SU-DHL-6 (cell line): ENCODE data around the gene PCBP2.
A peak's percentile ranks its signal among the peaks of the same experiment; 100 is the strongest.

Source experiments
- H2AFZ ChIP-seq: fragments of 200-600 bp; sonication (generic); 2 replicates; pipeline ENCODE4 v1.6.1; 2014; ENCODE audit warnings: low read depth, mild to moderate bottlenecking, moderate library complexity, mixed read lengths, antibody characterized with exemption, low read length; ENCODE audit not compliant: severe bottlenecking
- H3F3A ChIP-seq: fragments of 200-600 bp; shearing (Covaris generic); 2 replicates; pipeline ENCODE4 v1.6.0; 2016; ENCODE audit warnings: antibody characterized with exemption, mild to moderate bottlenecking; ENCODE audit not compliant: insufficient read depth
- H3K27ac ChIP-seq: fragments of 200-600 bp; sonication (generic); 2 replicates; pipeline ENCODE4 v1.5.1; 2016; ENCODE audit warnings: low read depth, mild to moderate bottlenecking, low read length, moderate library complexity, mixed read lengths
- H3K27me3 ChIP-seq: fragments of 200-600 bp; sonication (generic), shearing (Covaris generic); 2 replicates; pipeline ENCODE4 v1.6.0; 2014; ENCODE audit warnings: mild to moderate bottlenecking, low read length
- H3K36me3 ChIP-seq: fragments of 200-600 bp; sonication (generic); 2 replicates; pipeline ENCODE4 v1.6.1; 2014; ENCODE audit warnings: mild to moderate bottlenecking, low read length, mixed read lengths
- H3K4me2 ChIP-seq: fragments of 300-600, 200-600 bp; shearing (Covaris generic), sonication (generic); 2 replicates; pipeline ENCODE4 v1.6.0; 2014; ENCODE audit warnings: low read length, low read depth, mild to moderate bottlenecking; ENCODE audit not compliant: poor library complexity, severe bottlenecking
- H3K4me3 ChIP-seq: fragments of 200-600 bp; sonication (generic); 2 replicates; pipeline ENCODE4 v1.5.1; 2014; ENCODE audit warnings: antibody characterized with exemption, low read length, mild to moderate bottlenecking, mixed read lengths; ENCODE audit not compliant: insufficient read depth, poor library complexity, severe bottlenecking
- H3K79me2 ChIP-seq: fragments of 200-600 bp; sonication (generic); 2 replicates; pipeline ENCODE4 v1.6.1; 2014; ENCODE audit warnings: mild to moderate bottlenecking, low read length, moderate library complexity; ENCODE audit not compliant: insufficient read depth
- H3K9ac ChIP-seq: fragments of 200-600 bp; sonication (generic); 2 replicates; pipeline ENCODE4 v1.7.0; 2014; ENCODE audit warnings: mild to moderate bottlenecking, low read length
- H3K9me2 ChIP-seq: fragments of 200-600 bp; sonication (generic); replicated peaks from 2 replicates; pipeline ENCODE4 v1.6.1; 2014; ENCODE audit warnings: low read length; ENCODE audit not compliant: insufficient read depth
- H3K9me3 ChIP-seq: fragments of 200-600 bp; sonication (generic); 2 replicates; pipeline ENCODE4 v1.6.1; 2014; ENCODE audit warnings: low read length, mixed read lengths; ENCODE audit not compliant: insufficient read depth
- H4K20me1 ChIP-seq: fragments of 200-600 bp; sonication (generic); 2 replicates; pipeline ENCODE4 v1.6.1; 2014; ENCODE audit warnings: low read depth, mild to moderate bottlenecking, antibody characterized with exemption, low read length, moderate library complexity, mixed read lengths
- EZH2phosphoT487 ChIP-seq: fragments of 200-600 bp; sonication (generic), shearing (Covaris generic); conservative IDR thresholded peaks from 2 replicates; pipeline ENCODE4 v1.6.1; 2018; ENCODE audit warnings: mild to moderate bottlenecking, antibody characterized with exemption, low read length, moderate library complexity, mixed read lengths
- TF ChIP-seq, protein P1 (sequence below): fragments of 200-600 bp; sonication (generic); IDR thresholded peaks from one replicate; pipeline ENCODE4 v1.5.1; 2017; ENCODE audit warnings: antibody characterized with exemption, mild to moderate bottlenecking, low read length, moderate library complexity; ENCODE audit not compliant: insufficient read depth, poor library complexity, severe bottlenecking

PCBP2 gene

DNA sequence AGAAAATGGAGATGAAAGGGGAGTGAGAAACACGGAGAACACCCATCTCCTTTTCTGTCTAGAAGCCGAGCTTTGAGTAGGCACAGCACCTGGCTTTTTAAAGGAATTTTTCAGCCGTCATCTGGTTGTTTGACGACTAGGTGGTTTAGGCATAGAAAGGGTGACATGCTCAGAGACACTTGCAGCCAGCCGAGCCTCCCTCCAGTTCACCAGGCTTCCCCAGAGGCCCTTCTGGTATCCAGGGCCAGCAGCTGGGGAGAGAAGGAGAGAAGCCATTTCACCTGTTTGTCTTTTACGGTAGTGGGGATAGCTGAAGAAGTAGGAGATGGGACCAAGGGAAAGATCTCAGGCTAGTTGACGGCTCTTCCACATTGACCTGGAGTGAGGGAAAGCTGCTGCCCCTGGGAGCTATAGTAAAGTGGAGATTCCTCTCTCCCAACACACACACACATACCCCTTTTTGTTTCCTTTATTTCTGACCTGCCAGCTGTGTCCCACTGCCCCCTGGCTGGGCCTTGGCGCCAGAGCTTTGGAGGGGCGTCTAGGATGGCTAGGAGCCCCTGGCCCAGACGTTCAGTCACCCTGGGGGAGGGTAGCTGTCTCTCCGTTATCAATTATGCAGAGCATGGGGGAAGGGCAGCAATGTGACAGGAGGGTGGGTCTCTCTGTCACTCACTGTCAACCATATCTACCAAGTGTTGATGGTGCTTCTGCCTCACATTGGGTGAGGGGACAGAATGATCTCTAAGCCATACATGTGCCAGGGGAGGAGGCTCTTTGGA lies 41.9 kb downstream of the PCBP2 start:
- no peak overlapping the region for H3K27ac ChIP-seq
- no peaks in the 10 kb centered on the region for H3K9me2 ChIP-seq
- H3K4me3 ChIP-seq, result peak overlapping the region; percentile 56
- H3K36me3 ChIP-seq, result no peaks in the 10 kb centered on the region
- H3K4me2 ChIP-seq, result peak overlapping the region; percentile 69
- H3K9ac ChIP-seq, result peak overlapping the region; percentile 59
- H2AFZ ChIP-seq, result peak overlapping the region; percentile 45
- H3K79me2 ChIP-seq, result no peaks in the 10 kb centered on the region
- no peaks in the 10 kb centered on the region for H3K9me3 ChIP-seq
- TF ChIP-seq EZH2phosphoT487, result no peak
- TF ChIP-seq, protein P1, sequence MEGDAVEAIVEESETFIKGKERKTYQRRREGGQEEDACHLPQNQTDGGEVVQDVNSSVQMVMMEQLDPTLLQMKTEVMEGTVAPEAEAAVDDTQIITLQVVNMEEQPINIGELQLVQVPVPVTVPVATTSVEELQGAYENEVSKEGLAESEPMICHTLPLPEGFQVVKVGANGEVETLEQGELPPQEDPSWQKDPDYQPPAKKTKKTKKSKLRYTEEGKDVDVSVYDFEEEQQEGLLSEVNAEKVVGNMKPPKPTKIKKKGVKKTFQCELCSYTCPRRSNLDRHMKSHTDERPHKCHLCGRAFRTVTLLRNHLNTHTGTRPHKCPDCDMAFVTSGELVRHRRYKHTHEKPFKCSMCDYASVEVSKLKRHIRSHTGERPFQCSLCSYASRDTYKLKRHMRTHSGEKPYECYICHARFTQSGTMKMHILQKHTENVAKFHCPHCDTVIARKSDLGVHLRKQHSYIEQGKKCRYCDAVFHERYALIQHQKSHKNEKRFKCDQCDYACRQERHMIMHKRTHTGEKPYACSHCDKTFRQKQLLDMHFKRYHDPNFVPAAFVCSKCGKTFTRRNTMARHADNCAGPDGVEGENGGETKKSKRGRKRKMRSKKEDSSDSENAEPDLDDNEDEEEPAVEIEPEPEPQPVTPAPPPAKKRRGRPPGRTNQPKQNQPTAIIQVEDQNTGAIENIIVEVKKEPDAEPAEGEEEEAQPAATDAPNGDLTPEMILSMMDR, result no peak
- no peaks in the 10 kb centered on the region for H3K27me3 ChIP-seq
- peaks cover 4% of the 10 kb centered on the region; the same call in 1 of the 2 replicates for H3F3A ChIP-seq
- H4K20me1 ChIP-seq, result no peaks in the 10 kb centered on the region

DNA sequence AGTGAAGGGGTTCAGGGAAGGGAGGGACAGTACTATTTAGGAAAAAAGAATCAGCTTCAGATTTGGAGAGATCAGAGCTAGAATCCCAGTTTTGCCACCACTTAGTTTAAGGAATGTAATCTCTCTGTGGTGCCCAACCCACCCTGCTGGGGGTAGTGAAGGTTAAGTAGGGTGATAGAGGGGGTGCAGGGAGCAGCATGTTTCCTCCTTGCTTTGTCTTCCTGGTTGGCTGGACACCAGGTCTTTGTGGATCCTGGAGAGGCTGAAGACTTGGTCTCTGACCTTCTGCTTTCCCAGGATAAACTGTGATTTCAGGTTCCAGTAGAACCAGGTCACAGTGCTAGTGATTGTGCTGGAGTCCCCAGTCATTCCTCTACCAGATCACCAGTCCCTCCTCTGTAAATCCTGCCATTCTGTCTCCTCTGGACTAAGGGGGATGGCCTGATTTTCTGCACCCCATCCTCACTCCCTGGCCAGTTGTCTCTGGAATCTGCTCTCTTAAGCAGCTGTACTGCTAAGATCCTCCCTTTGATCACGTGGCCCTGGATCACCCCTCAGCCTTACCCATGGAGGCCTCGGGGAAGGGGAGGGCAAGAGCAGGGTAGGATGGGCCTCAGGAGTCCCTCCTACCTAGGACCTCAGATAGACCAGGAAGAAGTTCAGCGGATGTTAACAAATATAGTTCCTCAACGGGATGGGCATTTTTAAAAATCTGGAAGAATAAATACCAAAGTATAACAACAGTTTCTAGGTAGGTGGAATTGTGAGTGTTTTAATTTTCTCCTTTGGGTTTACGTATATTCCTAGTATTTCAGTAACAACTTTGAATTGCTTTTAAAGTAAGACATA lies 44.2 kb downstream of the PCBP2 start:
- no peak overlapping the region for H3K4me3 ChIP-seq
- no peaks in the 10 kb centered on the region for H3K9me2 ChIP-seq
- H4K20me1 ChIP-seq, result no peaks in the 10 kb centered on the region
- no peaks in the 10 kb centered on the region for H3K27me3 ChIP-seq
- peaks cover 11% of the 10 kb centered on the region for H3F3A ChIP-seq
- no peak overlapping the region for H3K27ac ChIP-seq
- no peaks in the 10 kb centered on the region for H3K36me3 ChIP-seq
- TF ChIP-seq EZH2phosphoT487, result no peak
- TF ChIP-seq, protein P1, result no peak
- no peaks in the 10 kb centered on the region for H3K9me3 ChIP-seq
- H3K9ac ChIP-seq, result no peak overlapping the region
- no peaks in the 10 kb centered on the region for H3K79me2 ChIP-seq
- H2AFZ ChIP-seq, result no peak overlapping the region
- no peak overlapping the region for H3K4me2 ChIP-seq

DNA sequence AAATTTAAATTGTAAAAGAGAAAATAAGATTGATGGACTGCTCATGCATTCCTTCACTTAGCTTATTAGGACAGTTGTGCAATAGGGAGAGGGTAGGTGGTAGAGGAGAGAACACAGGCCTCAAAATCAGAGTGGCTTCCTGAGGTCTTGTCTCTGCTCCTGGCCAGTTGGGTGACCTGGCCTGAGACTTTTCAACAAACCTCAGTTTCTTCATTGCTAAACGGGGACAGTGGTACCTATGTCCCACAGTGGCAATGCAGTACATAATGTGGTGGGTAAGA lies 44.8 kb downstream of the PCBP2 start:
- Histone ChIP-seq H2AFZ (no peak overlapping the region), H3K79me2 (peaks cover 3% of the 10 kb centered on the region; the same call in 1 of the 2 replicates), H3F3A (peaks cover 11% of the 10 kb centered on the region), H3K36me3 (no peaks in the 10 kb centered on the region), H3K9ac (no peak overlapping the region), H3K9me2 (no peaks in the 10 kb centered on the region), H4K20me1 (no peaks in the 10 kb centered on the region), H3K27ac (no peak overlapping the region), H3K27me3 (no peaks in the 10 kb centered on the region), H3K9me3 (no peaks in the 10 kb centered on the region), H3K4me3 (no peak overlapping the region), H3K4me2 (no peak overlapping the region)
- TF ChIP-seq EZH2phosphoT487, result no peak
- TF ChIP-seq, protein P1, result no peak
